Trophoblast cell (in vitro differentiated cells and primary cell): Measurements from ENCODE around the gene CNN1.
A peak's percentile ranks its signal among the peaks of the same experiment; 100 is the strongest.

Experiments
- DNase-seq, 2 donors: peaks; one replicate each; pipeline ENCODE4 v3.0.0-alpha.2; 2016
- H2AFZ ChIP-seq: 2 replicates; pipeline ENCODE4 v1.6.1; 2013; ENCODE audit warnings: low read length, moderate library complexity, mild to moderate bottlenecking; ENCODE audit not compliant: insufficient read depth, poor library complexity
- H2AK5ac ChIP-seq: 2 replicates; pipeline ENCODE4 v1.6.1; 2013; ENCODE audit warnings: mild to moderate bottlenecking, low read length
- H2BK120ac ChIP-seq: 2 replicates; pipeline ENCODE4 v1.6.1; 2013; ENCODE audit warnings: low read length, mild to moderate bottlenecking, moderate library complexity; ENCODE audit not compliant: insufficient read depth, poor library complexity
- H2BK12ac ChIP-seq: 2 replicates; pipeline ENCODE4 v1.6.1; 2013; ENCODE audit warnings: mild to moderate bottlenecking, low read length, moderate library complexity
- H2BK5ac ChIP-seq: 2 replicates; pipeline ENCODE4 v1.6.1; 2013; ENCODE audit warnings: low read length, low read depth, moderate library complexity, mild to moderate bottlenecking; ENCODE audit not compliant: poor library complexity
- H3K14ac ChIP-seq: 2 replicates; pipeline ENCODE4 v1.6.1; 2013; ENCODE audit warnings: mild to moderate bottlenecking, low read length
- H3K18ac ChIP-seq: 2 replicates; pipeline ENCODE4 v1.6.1; 2013; ENCODE audit warnings: mild to moderate bottlenecking, low read length
- H3K23ac ChIP-seq: 2 replicates; pipeline ENCODE4 v1.6.1; 2013; ENCODE audit warnings: low read length
- H3K27ac ChIP-seq: 2 replicates; pipeline ENCODE4 v1.5.1; 2013; ENCODE audit warnings: low read depth, mild to moderate bottlenecking, inconsistent platforms, low read length, moderate library complexity
- H3K27me3 ChIP-seq: 2 replicates; pipeline ENCODE4 v1.6.1; 2013; ENCODE audit warnings: inconsistent platforms, mild to moderate bottlenecking, low read length, moderate library complexity; ENCODE audit not compliant: insufficient read depth
- H3K36me3 ChIP-seq, 2 experiments: 1 replicate in 1 of 2; 2 replicates in 1 of 2; pipeline ENCODE4 v1.6.1; 2013; ENCODE audit warnings: low read length in 2 of 2, mild to moderate bottlenecking in 2 of 2, moderate library complexity in 1 of 2; ENCODE audit not compliant: insufficient read depth in 2 of 2, control insufficient read depth in 1 of 2
- H3K4ac ChIP-seq: 2 replicates; pipeline ENCODE4 v1.6.1; 2013; ENCODE audit warnings: low read depth, mild to moderate bottlenecking, low read length, moderate library complexity
- H3K4me1 ChIP-seq, 2 experiments: 1 replicate in 1 of 2; 2 replicates in 1 of 2; pipeline ENCODE4 v1.6.1; 2013; ENCODE audit warnings: low read length in 2 of 2, mild to moderate bottlenecking in 2 of 2, moderate library complexity in 1 of 2; ENCODE audit not compliant: insufficient read depth in 2 of 2, control insufficient read depth in 1 of 2
- H3K4me2 ChIP-seq: 2 replicates; pipeline ENCODE4 v1.6.1; 2013; ENCODE audit warnings: inconsistent platforms, mild to moderate bottlenecking, low read length, moderate library complexity
- H3K4me3 ChIP-seq: 2 replicates; pipeline ENCODE4 v1.5.1; 2013; ENCODE audit warnings: mild to moderate bottlenecking, low read depth, low read length, inconsistent platforms
- H3K79me1 ChIP-seq: one replicate; pipeline ENCODE4 v1.6.1; 2013; ENCODE audit warnings: low read length
- H3K79me2 ChIP-seq: 2 replicates; pipeline ENCODE4 v1.6.1; 2013; ENCODE audit warnings: low read length, mild to moderate bottlenecking; ENCODE audit not compliant: control insufficient read depth, insufficient read depth, poor library complexity
- H3K9ac ChIP-seq: 2 replicates; pipeline ENCODE4 v1.6.1; 2013; ENCODE audit warnings: mild to moderate bottlenecking, low read length
- H3K9me3 ChIP-seq: 2 replicates; pipeline ENCODE4 v1.6.1; 2013; ENCODE audit warnings: low read depth, mild to moderate bottlenecking, control low read depth, inconsistent platforms, low read length; ENCODE audit not compliant: insufficient read depth
- H4K12ac ChIP-seq: 2 replicates; pipeline ENCODE4 v1.6.1; 2013; ENCODE audit warnings: low read depth, mild to moderate bottlenecking, low read length, moderate library complexity
- H4K8ac ChIP-seq: 2 replicates; pipeline ENCODE4 v1.6.1; 2013; ENCODE audit warnings: low read depth, mild to moderate bottlenecking, low read length, moderate library complexity
- H4K91ac ChIP-seq: one replicate; pipeline ENCODE4 v1.6.1; 2013; ENCODE audit warnings: low read depth, mild to moderate bottlenecking, low read length, moderate library complexity
- WGBS: extraction: QIAGEN DNeasy Blood & Tissue Kit; methylation state at CpG from one replicate; pipeline ENCODE4 v1.1.7; 2013; ENCODE audit warnings: missing lambda C conversion rate; ENCODE audit not compliant: insufficient read length, insufficient coverage; ENCODE audit errors: extremely low coverage; 5-methylcytosine and 5-hydroxymethylcytosine counted together

CNN1 gene

DNA sequence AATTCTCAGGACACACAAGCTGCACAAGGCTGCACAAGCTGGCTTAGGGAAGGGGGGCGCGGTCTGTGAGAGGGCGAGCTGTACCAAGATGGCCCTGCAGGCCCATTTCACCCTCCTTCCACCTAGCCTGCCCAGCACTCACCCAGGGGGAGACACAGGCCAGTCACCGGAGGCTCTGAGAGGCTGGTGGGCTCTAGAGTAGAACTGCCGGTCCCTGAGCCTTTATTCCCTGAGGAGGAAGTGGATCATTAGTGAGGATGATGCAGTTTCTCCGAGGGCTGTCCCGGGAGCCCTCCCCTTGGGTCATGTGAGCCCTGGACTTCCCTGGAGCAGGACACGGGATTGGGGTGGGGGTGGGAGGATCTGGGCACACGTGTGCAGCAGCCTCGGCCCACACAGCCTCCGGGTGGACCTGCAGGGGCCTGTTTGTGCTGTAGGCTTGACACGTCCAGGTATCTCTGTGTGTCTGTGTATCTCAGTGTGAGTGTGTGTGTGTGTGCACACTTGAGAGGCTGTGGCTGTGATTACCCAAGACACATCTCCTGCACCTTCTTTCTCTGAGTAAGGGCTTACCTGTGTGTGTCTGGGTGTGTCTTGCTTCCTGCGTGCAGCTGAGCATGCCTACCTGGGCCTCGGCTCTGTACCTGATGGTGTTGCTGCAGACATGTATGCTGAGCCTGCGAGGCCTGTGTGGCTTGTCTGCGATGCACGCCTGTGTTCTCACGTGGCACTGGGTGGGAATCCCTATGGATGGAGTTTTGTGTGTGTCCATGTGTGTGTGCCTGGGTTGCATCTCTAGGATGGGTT lies 39.0 kb downstream of the CNN1 start, which contains the start of gene ACP5:
Gene ACP5, minus strand, starts transcription at position 195 of the 807 bp plus-strand sequence. CDS start 328 bp downstream, outside the sequence.
- H2AFZ ChIP-seq = no peak within 1 kb of the TSS
- no peaks in the 10 kb centered on the region for H3K4me1 ChIP-seq
- H3K79me1 ChIP-seq = no peaks in the 10 kb centered on the region
- WGBS = no CpG with 5 or more reads among the region's 18 CpGs
- H3K4me2 ChIP-seq = peak within 1 kb of the TSS; percentile 7
- no peak within 1 kb of the TSS for H2BK5ac ChIP-seq
- H3K18ac ChIP-seq = no peak within 1 kb of the TSS
- H2BK12ac ChIP-seq = no peak within 1 kb of the TSS
- no peaks in the 10 kb centered on the region for H3K79me2 ChIP-seq
- H3K23ac ChIP-seq = no peak within 1 kb of the TSS
- H3K14ac ChIP-seq = no peak within 1 kb of the TSS
- H2BK120ac ChIP-seq = no peak within 1 kb of the TSS
- H4K91ac ChIP-seq = no peak within 1 kb of the TSS
- no peak within 1 kb of the TSS for H3K9ac ChIP-seq
- H3K4ac ChIP-seq = no peak within 1 kb of the TSS
- H3K27ac ChIP-seq = no peak within 1 kb of the TSS
- no peak within 1 kb of the TSS for H2AK5ac ChIP-seq
- peaks cover 8% of the 10 kb centered on the region for H3K27me3 ChIP-seq
- H3K9me3 ChIP-seq = peaks cover 13% of the 10 kb centered on the region
- no peak within 1 kb of the TSS for H4K8ac ChIP-seq
- no peak within 1 kb of the TSS for H4K12ac ChIP-seq
- peak within 1 kb of the TSS; percentile 9 for H3K4me3 ChIP-seq
- H3K36me3 ChIP-seq = no peaks in the 10 kb centered on the region
- DNase-seq = peak in 1 of 2 donors; percentile 16

DNA sequence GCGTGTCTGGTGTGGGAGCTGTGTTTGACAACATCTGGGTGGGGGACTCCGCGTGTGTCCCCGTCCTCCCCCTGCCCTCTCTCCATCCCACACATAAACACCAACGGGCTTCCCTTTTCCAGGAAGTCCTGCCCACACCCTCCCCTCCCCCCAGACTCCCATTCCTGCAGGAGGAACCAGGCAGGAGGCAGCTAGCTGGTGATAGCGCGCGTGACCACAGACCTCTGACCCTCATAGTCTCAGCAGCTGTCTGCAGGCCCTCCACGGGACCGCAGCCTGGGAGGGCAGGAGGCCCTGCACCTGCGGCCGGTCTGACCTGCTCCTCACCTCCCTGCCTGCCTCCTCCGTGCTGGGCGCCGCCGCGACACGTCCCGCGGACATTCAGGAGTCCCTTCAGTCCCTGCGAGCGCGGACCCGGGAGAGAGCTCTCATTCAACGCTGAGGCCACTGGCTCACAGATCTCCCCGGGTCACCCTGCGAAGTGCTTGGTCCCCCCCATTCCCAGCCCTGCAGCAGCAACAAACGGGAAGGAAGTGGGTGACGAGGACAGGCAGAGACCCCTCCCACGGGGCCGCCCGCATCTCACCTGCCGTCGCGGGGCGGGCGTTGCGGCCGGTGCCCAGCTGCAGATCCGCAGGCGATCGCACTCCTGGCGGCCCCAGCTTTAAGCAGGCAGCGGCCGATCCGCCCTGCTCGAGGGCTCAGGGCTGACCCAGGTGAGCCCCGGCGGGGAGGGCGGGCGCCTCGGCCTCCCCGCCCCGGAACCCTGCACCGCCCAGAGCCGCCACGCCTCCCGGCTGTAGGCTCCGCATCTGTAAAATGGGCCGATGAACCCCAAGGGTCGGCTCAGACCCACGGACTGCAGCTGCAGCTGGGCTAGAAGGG lies 39.8 kb downstream of the CNN1 start:
- no peak overlapping the region for H4K91ac ChIP-seq
- H3K27me3 ChIP-seq = peaks cover 8% of the 10 kb centered on the region
- H2BK120ac ChIP-seq = no peak overlapping the region
- H3K27ac ChIP-seq = no peak overlapping the region
- no peak overlapping the region for H2AFZ ChIP-seq
- peaks cover 13% of the 10 kb centered on the region for H3K9me3 ChIP-seq
- no peaks in the 10 kb centered on the region for H3K79me1 ChIP-seq
- H3K4me3 ChIP-seq = peak overlapping the region; percentile 9
- no peak overlapping the region for H4K12ac ChIP-seq
- H3K79me2 ChIP-seq = no peaks in the 10 kb centered on the region
- H3K9ac ChIP-seq = no peak overlapping the region
- peak in 1 of 2 donors; percentile 48 for DNase-seq
- peak overlapping the region; percentile 7 for H3K4me2 ChIP-seq
- no peak overlapping the region for H3K23ac ChIP-seq
- H3K14ac ChIP-seq = no peak overlapping the region
- no peak overlapping the region for H2AK5ac ChIP-seq
- no peak overlapping the region for H4K8ac ChIP-seq
- H3K18ac ChIP-seq = no peak overlapping the region
- H3K36me3 ChIP-seq = no peaks in the 10 kb centered on the region
- WGBS = no CpG with 5 or more reads among the region's 62 CpGs
- no peaks in the 10 kb centered on the region for H3K4me1 ChIP-seq
- no peak overlapping the region for H2BK12ac ChIP-seq
- no peak overlapping the region for H3K4ac ChIP-seq
- H2BK5ac ChIP-seq = no peak overlapping the region

DNA sequence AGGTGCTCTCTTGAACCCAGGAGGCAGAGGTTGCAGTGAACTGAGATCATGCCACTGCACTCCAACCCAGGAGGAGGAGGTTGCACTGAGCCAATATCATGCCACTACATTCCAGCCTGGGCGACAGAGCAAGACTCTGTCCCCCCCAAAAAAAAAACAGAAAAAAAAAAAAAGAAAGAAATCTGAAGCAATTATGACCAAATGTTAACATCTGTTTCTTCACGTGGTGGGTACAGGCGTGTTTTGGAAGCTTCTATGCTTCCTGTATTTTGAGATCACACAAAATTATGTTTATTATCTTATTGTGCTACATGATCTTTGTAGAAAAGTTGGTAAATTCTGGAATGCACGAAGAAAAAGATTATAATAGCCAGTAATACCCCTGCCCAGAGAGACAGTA lies 41.5 kb downstream of the CNN1 start:
- Histone ChIP-seq H4K91ac (no peak overlapping the region), H3K4ac (no peak overlapping the region), H3K4me1 (no peaks in the 10 kb centered on the region), H3K4me3 (no peak overlapping the region), H3K18ac (no peak overlapping the region), H3K79me2 (no peaks in the 10 kb centered on the region), H3K27me3 (peaks cover 8% of the 10 kb centered on the region), H3K9me3 (peaks cover 13% of the 10 kb centered on the region), H3K79me1 (no peaks in the 10 kb centered on the region), H3K23ac (no peak overlapping the region), H3K14ac (no peak overlapping the region), H4K8ac (no peak overlapping the region), H2AK5ac (no peak overlapping the region), H2BK5ac (no peak overlapping the region), H3K4me2 (no peak overlapping the region), H2BK12ac (no peak overlapping the region), H2BK120ac (no peak overlapping the region), H3K36me3 (no peaks in the 10 kb centered on the region), H3K9ac (no peak overlapping the region), H2AFZ (no peak overlapping the region), H4K12ac (no peak overlapping the region), H3K27ac (no peak overlapping the region)
- no CpG with 5 or more reads among the region's 4 CpGs for WGBS
- DNase-seq = no peak

DNA sequence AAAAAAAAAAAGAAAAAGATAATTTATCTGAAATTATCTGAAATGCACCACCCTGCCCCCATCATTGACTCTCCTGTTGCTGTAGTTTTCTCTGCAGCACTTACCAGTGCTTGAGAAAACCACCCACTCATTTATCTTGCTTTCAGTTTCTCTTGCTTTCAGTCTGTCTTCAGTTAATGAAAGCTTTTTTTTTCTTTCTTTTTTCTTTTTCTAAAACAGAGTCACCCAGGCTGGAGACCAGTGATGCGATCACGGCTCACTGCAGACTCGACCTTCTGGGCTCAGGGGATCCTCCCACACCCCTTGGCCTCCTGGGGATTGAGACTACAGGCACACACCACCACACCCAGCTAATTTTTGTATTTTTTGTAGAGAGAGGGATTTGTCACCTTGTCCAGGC lies 43.1 kb downstream of the CNN1 start:
- H3K4me3 ChIP-seq = no peak overlapping the region
- H3K9me3 ChIP-seq = peaks cover 13% of the 10 kb centered on the region
- H2BK120ac ChIP-seq = no peak overlapping the region
- no peak overlapping the region for H2AFZ ChIP-seq
- H3K4me2 ChIP-seq = no peak overlapping the region
- no peak overlapping the region for H4K91ac ChIP-seq
- no peak overlapping the region for H4K8ac ChIP-seq
- no peak overlapping the region for H2AK5ac ChIP-seq
- H3K4ac ChIP-seq = no peak overlapping the region
- H4K12ac ChIP-seq = no peak overlapping the region
- no peaks in the 10 kb centered on the region for H3K36me3 ChIP-seq
- no peak overlapping the region for H3K14ac ChIP-seq
- no peak overlapping the region for H3K9ac ChIP-seq
- H3K27me3 ChIP-seq = peaks cover 8% of the 10 kb centered on the region
- no peaks in the 10 kb centered on the region for H3K4me1 ChIP-seq
- no peak for DNase-seq
- H2BK12ac ChIP-seq = no peak overlapping the region
- no peaks in the 10 kb centered on the region for H3K79me1 ChIP-seq
- no peak overlapping the region for H2BK5ac ChIP-seq
- no peaks in the 10 kb centered on the region for H3K79me2 ChIP-seq
- H3K23ac ChIP-seq = no peak overlapping the region
- H3K18ac ChIP-seq = no peak overlapping the region
- no peak overlapping the region for H3K27ac ChIP-seq
- WGBS = no CpG with 5 or more reads among the region's 3 CpGs
